H54 (cell line): Measurements from ENCODE around the gene SMIM10L2A.
A peak's percentile ranks its signal among the peaks of the same experiment; 100 is the strongest.
"Not testable (repeated sequence)": the region's sequence is repeated elsewhere in the genome, so short reads cannot be mapped to it uniquely, and the experiment has no call there.

Experiments
- DNase-seq: peaks from one replicate; pipeline ENCODE4 v3.0.0; 2011; ENCODE audit warnings: low spot score, mixed read lengths; ENCODE audit not compliant: insufficient read length
- FAIRE-seq: peaks from 3 replicates; lab custom pipeline; 2011; peaks lifted over from hg19 to GRCh38; lab: Jason Lieb, UNC
- POLR2A ChIP-seq: IDR thresholded peaks from 2 replicates; pipeline ENCODE4 v1.6.1; 2011; ENCODE audit warnings: low read depth, mild to moderate bottlenecking, low read length

The SMIM10L2A gene

GRCh38 chrX:135454816-135455215, 33.1 kb downstream of the SMIM10L2A start:
- no peak for FAIRE-seq
- DNase-seq, result no peak
- TF ChIP-seq POLR2A, result no peak

GRCh38 chrX:135461756-135462155, 40.0 kb downstream of the SMIM10L2A start:
- FAIRE-seq, DNase-seq: not testable (repeated sequence)

DNA sequence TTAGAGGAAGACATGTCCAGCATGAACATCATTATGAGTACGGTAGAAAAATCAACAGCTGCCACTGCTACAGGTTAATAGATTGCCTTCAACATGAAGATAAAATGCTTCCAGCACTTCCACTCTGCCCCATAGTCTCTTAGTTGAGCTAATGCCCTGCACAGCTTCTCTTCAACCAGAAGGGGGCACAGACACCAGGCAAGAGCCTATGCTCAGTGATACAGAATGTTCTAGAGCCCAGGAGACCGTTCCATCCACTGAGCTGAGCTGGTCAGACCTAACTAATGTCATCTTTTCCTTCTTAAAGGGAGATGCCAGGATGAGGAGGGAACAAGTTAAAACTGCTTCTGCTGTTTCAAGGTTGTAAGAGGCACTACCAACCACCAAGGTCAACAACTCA, 42.2 kb downstream of the SMIM10L2A start:
- FAIRE-seq (no peak), DNase-seq (no peak)
- no peak for TF ChIP-seq POLR2A

DNA sequence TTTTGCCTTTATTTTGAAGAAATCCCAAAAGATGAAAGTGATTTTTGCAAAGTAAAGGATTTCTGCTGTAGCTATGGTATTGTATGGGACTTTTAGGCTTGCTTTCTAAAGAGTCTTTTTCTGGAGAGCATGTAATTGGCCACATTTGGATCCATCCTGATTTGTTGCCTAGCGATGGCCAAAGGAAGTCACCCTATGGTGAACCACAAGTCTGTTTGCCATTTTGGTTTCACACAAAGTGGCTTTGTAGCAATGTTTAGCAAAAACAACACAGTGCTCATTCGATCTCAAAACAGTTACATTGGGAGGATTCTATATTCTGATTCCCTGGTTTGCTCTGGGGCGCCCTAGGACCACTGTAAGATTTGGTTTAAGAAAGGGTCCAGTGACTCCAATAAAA, 54.6 kb downstream of the SMIM10L2A start:
- no peak for FAIRE-seq
- no peak for TF ChIP-seq POLR2A
- DNase-seq, result no peak

- TF ChIP-seq POLR2A, result no peak
- FAIRE-seq (no peak), DNase-seq (peak; percentile 9)
These were observed 55.8 kb downstream of the SMIM10L2A start for GRCh38 chrX:135477576-135477975.
